CMK (cell line): ENCODE results near the gene BID.

Experiments
- DNase-seq: peaks from one replicate; pipeline ENCODE4 v3.0.0-alpha.2; 2010; ENCODE audit warnings: low read depth

The BID gene

DNA sequence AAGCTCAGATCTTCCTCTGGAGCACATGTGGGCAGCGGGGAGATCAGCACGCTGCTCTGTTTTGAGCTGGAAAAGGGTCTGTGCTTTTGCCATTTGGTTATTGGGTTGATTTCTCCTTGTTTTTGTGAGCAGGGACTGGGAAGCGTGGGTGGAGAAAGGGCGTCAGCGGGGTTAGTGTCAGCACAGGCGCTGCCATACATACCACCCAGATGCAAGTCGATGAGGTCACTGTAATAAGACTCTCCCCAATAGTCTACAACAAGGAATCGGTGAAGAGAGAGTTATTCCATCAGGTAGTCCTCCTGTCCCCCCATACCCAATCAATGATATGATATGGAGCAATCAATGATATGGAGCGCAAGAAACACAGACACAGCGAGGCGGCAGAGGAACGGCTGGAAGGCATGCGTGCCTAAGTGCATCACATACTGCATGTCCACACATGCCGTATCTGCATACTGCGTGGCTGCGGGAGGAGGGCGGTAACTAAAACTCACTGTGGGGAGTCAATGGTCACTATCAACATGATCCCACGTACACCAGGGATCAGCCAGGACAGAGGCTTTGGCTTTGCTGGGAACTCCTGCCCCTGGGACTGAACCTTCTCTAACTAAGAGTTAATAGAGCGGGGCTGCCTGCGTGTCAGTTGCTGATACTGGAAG lies 29.5 kb upstream of the BID start:
- no peak for DNase-seq

DNA sequence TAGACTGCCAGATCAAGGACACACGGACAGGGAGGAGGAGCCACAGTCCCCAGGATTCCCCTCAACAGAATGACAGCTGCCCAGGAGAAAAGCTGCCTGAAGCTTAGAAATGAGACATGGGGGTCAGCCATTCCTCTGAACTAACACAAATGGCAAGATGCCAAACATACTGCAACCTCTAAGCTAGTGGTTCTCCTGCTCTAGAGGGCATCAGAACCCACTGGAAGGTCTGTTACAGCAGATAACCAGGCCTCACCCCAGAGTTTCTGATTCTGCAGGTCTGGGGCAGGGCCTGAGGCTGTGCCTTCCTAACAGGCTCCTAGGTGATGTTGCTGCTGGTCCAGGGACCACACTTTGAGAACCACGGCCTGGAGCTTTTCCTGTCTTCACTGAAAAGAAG lies 28.6 kb upstream of the BID start:
- no peak for DNase-seq

DNA sequence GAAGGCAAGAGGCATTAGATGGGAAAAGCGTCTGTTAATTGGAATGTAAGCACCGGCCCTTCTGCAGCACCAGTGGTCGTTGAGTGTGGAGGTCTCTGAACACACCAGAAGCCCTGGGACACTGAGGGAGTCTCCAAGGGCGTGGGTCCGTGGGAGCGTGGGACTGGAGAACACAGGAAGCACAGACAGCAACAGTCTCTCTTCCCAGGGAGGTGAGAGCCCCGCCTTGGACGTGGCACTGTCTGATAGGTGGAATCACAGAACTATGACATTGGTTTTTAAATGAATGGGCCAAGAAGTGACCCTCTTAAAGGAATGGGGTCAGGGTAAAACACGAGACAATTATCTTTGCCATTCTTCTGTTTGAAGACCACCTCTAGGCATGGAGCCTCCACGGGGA lies 28.1 kb upstream of the BID start:
- DNase-seq, result no peak

- no peak for DNase-seq
These were observed 23.7 kb upstream of the BID start for GRCh38 chr22:17797721-17798559.

GRCh38 chr22:17796695-17797094 lies 22.4 kb upstream of the BID start:
- no peak for DNase-seq

- no peak for DNase-seq
These were observed 21.6 kb upstream of the BID start for GRCh38 chr22:17795661-17796548.

- DNase-seq, result no peak
These were observed 20.7 kb upstream of the BID start for GRCh38 chr22:17794726-17795542.

- DNase-seq, result no peak
These were observed 18.7 kb upstream of the BID start for GRCh38 chr22:17792854-17793434.

GRCh38 chr22:17792299-17792698 lies 18.0 kb upstream of the BID start:
- no peak for DNase-seq

DNA sequence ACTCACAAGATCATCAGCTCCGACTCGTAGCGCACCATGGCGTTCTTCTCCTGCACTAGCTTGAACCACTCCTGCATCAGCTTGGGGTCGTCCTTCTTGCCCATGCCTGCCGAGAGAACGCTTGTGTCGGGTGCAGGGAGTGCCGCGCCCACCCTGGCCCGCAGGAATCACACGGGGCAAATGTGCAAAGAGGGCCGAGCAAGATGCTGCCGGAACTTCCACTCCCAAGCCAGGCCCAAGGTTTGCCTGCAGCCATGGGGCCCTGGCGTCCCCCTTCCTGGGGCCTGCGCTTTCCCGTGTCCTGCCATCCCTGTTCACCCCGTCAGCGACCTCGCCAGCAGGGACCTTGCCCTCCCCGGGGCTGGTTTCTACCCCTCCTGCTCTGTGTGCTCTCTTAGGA lies 16.9 kb upstream of the BID start:
- no peak for DNase-seq

GRCh38 chr22:17789379-17790200 lies 15.3 kb upstream of the BID start:
- no peak for DNase-seq

- no peak for DNase-seq
These were observed 14.5 kb upstream of the BID start for GRCh38 chr22:17788528-17789378.

DNA sequence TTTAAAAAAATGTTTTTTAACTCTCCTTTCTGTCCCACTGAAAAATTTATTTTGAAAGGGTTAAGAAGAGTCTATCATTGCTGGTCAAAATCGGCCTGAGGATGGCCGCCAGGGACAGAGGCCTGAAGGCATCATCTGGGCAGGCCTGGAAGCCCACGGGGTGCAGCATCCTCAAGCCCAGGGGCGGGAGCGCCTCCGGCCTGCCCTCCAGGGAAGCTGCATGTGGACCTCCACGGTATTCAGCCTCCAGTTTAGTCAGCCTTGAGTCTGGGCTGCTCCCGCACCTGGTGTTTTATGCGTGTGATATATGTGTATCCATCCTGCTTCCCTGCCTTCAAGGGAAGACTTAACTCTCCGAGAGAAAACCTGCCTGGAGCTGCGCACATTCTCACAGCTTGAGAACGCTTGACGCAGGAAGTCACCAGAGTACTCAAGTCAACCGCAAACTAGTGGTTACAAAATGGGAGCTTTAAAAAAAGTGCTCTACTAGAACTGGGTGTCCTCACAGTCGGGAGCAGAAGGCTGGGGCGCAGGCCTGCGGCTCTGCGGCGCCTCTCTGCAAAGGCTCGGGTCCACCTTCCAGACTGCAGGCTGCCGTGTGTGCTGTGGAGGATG lies 13.6 kb upstream of the BID start:
- no peak for DNase-seq

- no peak for DNase-seq
These were observed 13.0 kb upstream of the BID start for GRCh38 chr22:17787241-17787640.

GRCh38 chr22:17786435-17787161 lies 12.3 kb upstream of the BID start:
- DNase-seq, result peak; percentile 84

DNA sequence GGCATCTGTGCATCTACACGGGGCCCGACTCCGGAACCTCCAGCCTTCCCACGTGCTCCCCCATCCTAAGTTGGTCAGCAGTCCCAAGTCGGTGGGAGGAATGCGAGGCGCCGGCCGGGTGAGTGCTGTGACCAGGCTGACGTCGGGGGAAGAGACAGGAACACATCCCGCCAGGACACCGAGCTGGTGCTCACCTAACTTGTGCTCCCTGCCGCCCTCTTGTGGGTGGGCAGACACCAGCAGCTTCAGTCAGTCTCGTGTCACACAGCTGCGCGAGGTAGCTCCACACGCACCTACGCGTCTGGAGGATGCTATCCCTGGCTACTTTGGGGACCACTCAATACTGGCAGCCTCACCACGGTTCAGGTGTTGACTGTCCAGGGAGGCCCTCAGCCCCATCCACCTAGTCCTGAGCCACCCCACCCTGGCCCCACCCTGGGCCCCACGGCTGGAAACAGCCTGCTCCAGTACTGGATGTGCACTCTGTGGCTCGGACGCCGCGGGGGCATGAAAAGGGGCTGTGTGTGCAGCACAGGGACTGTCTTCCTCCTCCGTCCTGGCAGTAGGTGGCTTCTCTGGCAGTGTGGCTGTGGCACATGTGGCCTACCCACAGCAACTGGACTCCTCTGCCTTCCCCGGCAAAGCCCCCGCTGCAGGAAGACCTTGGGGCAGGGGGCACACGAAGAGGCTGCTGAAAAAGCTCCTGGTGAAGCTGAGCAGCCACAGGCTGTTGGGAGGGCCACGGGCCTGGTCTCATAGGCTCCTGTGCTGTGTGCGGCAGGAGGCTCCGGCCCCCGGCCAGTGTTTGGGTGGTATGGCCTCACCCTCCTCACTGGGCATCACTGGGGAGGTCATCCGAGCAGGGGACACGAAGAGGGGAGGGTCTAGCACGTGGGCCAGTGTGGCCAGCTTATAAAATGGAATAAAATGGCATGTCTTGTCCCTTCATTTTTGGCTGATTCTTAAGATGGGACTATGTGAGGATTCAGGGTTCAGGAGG lies 11.2 kb upstream of the BID start:
- no peak for DNase-seq

GRCh38 chr22:17784776-17785175 lies 10.5 kb upstream of the BID start:
- no peak for DNase-seq
